Activated CD4-positive, alpha-beta memory T cell treated with anti-CD3 and anti-CD28 coated beads, Interleukin-2, amount 10 ng/mL, durations not matched to agents 7 days and 5 days (primary cell): ENCODE results near the gene LCN6. TPM values are rescaled to one million over a fixed set of nuclear protein-coding genes. Genes with fewer than 3 reads are reported as not detected.
"Not testable (repeated sequence)": the region's sequence is repeated elsewhere in the genome, so short reads cannot be mapped to it uniquely, and the experiment has no call there.

Source experiments
- CTCF ChIA-PET: fragments of 350-600 bp; sonication (Branson Sonifier 250); formaldehyde crosslinking; loops from one replicate; lab custom pipeline; 2021; ENCODE audit warnings: antibody characterized with exemption, inconsistent platforms; lab: Charles Lee
- POLR2A ChIA-PET: fragments of 350-600 bp; sonication (Branson Sonifier 250); formaldehyde crosslinking; loops from one replicate; lab custom pipeline; 2021; ENCODE audit warnings: antibody characterized with exemption; lab: Charles Lee
- DNase-seq: peaks from one replicate; pipeline ENCODE4 v3.0.0-alpha.2; 2020
- H3K27ac Mint-ChIP-seq: one replicate; pipeline ENCODE4 v1.8.0; 2021; ENCODE audit warnings: mild to moderate bottlenecking, mixed read lengths
- H3K27me3 Mint-ChIP-seq: one replicate; pipeline ENCODE4 v1.8.0; 2021; ENCODE audit warnings: mixed read lengths
- H3K36me3 Mint-ChIP-seq: one replicate; pipeline ENCODE4 v1.8.0; 2021; ENCODE audit warnings: low read depth, mixed read lengths
- H3K4me1 Mint-ChIP-seq: one replicate; pipeline ENCODE4 v1.8.0; 2021; ENCODE audit warnings: mixed read lengths
- H3K4me3 Mint-ChIP-seq: one replicate; pipeline ENCODE4 v1.8.0; 2021; ENCODE audit warnings: mild to moderate bottlenecking, mixed read lengths
- H3K9me3 Mint-ChIP-seq: one replicate; pipeline ENCODE4 v1.8.0; 2021; ENCODE audit warnings: mixed read lengths
- total RNA-seq, 2 experiments: library from RNA; stranded (reverse); gene quantifications; one replicate each; pipeline ENCODE4 v1.2.3, GENCODE V29; 2021

The LCN6 gene
- total RNA-seq, 2 experiments from 2014 or later, result 0.40 TPM; not detected in 1

DNA sequence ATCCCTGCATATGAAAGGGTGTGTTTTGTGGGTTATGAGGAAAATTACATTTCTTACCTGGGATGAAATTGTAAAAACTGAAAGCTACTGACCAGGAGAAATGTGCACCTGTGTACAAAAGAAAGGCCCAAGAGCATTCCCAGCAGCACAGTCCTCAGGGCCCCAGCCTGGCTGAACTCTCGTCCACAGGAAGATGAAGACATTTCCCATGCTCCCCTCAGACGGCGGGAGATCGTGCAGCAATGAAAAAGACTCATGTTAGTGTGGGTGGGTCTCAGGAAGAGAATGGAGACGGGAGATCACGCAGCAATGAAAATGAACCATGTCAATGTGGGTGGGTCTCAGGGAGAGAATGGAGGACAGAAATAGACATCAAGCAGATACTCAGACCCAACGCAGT lies 28.6 kb upstream of the LCN6 start:
- Mint-ChIP-seq H3K36me3 (peaks cover 7% of the 10 kb centered on the region), H3K4me1 (peaks cover 6% of the 10 kb centered on the region), H3K4me3 (no peak overlapping the region), H3K27ac (no peak overlapping the region), H3K9me3 (peaks cover 12% of the 10 kb centered on the region), H3K27me3 (peaks cover 38% of the 10 kb centered on the region)
- no peak for DNase-seq
- POLR2A ChIA-PET, result interaction anchor here (0.8 to 1.1 kb wide), 2 partner anchors 11 to 47 kb away, joined by 3 read pairs; no protein-coding TSS in a partner anchor
- CTCF ChIA-PET, result interaction anchor here (1.0 to 4.9 kb wide), 4 partner anchors 10 to 355 kb away, joined by 3 to 22 read pairs (median 12); partner anchors contain the start of gene AJM1

DNA sequence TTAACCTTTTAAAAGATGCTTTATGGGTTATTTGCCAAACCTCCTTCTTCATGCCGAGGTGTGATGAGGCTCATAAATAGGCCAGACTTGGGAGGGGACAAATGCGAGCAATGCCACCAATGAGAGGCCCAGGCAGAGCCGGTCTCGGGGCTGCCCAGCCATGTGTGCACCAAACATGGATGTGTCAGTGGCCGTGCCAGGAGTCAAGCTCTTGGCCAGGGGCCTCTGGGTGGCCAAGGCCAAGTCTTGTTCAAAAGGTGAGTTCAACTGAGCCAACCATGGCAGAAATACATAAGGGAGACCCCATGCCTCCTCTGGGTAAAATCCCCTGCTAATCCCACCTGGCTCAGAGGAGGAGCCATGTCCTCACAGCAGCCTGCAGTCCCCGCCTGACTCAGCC lies 26.9 kb upstream of the LCN6 start:
- no peak overlapping the region for H3K4me3 Mint-ChIP-seq
- no peak for DNase-seq
- H3K27ac Mint-ChIP-seq, result no peak overlapping the region
- ChIA-PET CTCF (interaction anchor here (4.9 kb wide), 1 partner anchor 12 kb away, joined by 22 read pairs; no protein-coding TSS in a partner anchor), POLR2A (interaction anchor here (1.2 kb wide), 1 partner anchor 24 kb away, joined by 3 read pairs; no protein-coding TSS in a partner anchor)
- peaks cover 7% of the 10 kb centered on the region for H3K36me3 Mint-ChIP-seq
- peaks cover 28% of the 10 kb centered on the region for H3K27me3 Mint-ChIP-seq
- H3K9me3 Mint-ChIP-seq, result peaks cover 12% of the 10 kb centered on the region
- H3K4me1 Mint-ChIP-seq, result peaks cover 6% of the 10 kb centered on the region

DNA sequence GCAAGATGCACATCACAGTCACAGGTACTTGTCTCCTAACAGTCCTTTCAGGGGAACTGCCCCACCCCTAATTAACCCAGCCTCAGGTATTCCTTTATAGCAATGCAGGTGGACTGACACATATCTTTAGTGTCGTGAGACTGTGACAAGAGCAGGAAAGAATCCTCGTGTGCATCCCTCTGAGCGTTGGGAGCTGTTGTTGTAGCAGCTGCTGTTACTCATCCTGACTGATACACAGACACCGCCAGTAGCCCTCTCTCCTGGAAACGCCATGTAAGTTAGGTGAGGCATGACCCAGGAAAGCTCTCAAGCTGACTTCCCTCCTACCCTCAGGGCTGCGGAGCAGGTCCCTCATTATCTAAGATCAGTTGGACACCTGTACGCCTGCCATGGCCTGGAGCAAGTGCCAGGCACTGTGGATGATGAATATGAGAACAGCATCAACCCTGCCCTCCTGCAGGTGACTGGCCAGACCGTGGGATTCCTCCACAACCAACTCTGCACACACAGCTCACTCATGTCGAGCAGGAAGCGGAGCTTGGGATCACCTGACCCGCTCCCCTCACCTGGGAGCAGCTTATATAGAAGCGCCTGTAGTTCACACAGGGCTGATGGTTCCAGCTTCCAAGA lies 26.2 kb upstream of the LCN6 start:
- Mint-ChIP-seq H3K27me3 (peaks cover 22% of the 10 kb centered on the region), H3K9me3 (peaks cover 12% of the 10 kb centered on the region), H3K27ac (no peak overlapping the region), H3K36me3 (peaks cover 7% of the 10 kb centered on the region), H3K4me3 (no peak overlapping the region), H3K4me1 (peaks cover 8% of the 10 kb centered on the region)
- CTCF ChIA-PET, result interaction anchor here (4.9 kb wide), 1 partner anchor 13 kb away, joined by 22 read pairs; no protein-coding TSS in a partner anchor
- POLR2A ChIA-PET, result interaction anchor here (1.2 to 1.9 kb wide), 2 partner anchors 13 to 23 kb away, joined by 3 to 4 read pairs; no protein-coding TSS in a partner anchor
- DNase-seq, result no peak

DNA sequence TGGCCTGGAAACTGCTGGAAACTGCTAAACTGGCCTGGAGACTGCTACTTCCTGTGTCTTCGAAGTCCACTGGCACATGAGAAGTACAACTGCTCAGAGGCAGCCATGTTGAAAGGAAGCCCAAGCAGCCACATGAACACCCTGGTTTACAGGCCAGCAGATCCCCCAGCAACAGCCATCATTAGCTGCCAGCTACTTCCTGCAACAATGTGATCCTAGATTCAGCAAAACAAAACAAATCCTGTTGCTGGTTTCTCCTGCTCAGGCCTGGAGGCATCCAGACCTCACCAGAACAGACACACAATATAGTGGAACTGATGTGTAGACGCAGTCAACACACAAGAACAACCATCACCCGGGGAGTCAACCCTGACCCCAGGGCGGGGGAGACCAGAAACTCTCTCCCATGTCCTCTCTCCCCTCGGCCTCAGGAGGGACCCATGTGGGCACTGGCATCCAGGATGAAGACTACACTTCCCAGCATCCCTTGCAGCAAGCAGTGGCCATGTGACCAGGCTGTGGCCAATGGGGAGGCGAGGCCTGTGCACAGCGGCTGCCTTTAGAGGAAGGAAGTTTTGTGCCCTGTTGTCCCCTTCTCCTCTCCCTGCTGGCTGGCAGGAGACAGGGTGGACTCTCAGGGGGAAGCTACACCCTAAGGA lies 25.2 kb upstream of the LCN6 start:
- CTCF ChIA-PET, result no interaction called here
- peaks cover 7% of the 10 kb centered on the region for H3K36me3 Mint-ChIP-seq
- peaks cover 12% of the 10 kb centered on the region for H3K9me3 Mint-ChIP-seq

DNA sequence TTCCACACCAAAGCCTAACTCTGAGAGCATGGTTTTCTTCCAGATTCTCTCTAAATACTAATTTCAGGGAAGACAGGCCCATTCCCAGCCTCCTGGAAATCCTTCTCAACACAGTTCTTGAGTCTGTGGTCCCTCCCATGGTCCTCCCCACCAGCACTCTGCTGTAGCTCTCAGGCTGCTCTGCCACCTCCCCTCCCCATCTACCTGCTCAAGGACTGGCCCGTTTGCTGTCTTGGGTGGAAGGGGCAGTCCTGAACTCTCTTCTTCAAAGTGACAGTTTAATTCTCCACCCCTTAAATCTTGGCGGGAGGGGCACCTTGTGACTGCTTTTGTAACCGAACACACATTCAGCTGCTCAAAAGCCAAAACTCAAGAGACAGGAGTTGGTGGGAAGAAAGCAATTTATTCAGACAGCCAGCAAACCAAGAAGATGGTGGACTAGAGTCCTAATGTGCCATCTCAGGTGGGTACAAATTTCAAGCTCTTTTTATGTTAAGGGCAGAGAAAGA lies 23.6 kb upstream of the LCN6 start:
- H3K27me3 Mint-ChIP-seq, result peaks cover 10% of the 10 kb centered on the region
- DNase-seq, result no peak
- POLR2A ChIA-PET, result no interaction called here
- no peak overlapping the region for H3K4me3 Mint-ChIP-seq
- H3K9me3 Mint-ChIP-seq, result peaks cover 12% of the 10 kb centered on the region
- no peak overlapping the region for H3K27ac Mint-ChIP-seq
- CTCF ChIA-PET, result no interaction called here
- H3K4me1 Mint-ChIP-seq, result peaks cover 10% of the 10 kb centered on the region
- peaks cover 7% of the 10 kb centered on the region for H3K36me3 Mint-ChIP-seq

More for the DNA sequence above, 25.2 kb upstream of the LCN6 start:
- peaks cover 14% of the 10 kb centered on the region for H3K27me3 Mint-ChIP-seq
- POLR2A ChIA-PET, result interaction anchor here (1.9 kb wide), 1 partner anchor 12 kb away, joined by 4 read pairs; no protein-coding TSS in a partner anchor
- peaks cover 8% of the 10 kb centered on the region for H3K4me1 Mint-ChIP-seq
- no peak overlapping the region for H3K4me3 Mint-ChIP-seq
- H3K27ac Mint-ChIP-seq, result no peak overlapping the region
- peak; percentile 29 for DNase-seq

DNA sequence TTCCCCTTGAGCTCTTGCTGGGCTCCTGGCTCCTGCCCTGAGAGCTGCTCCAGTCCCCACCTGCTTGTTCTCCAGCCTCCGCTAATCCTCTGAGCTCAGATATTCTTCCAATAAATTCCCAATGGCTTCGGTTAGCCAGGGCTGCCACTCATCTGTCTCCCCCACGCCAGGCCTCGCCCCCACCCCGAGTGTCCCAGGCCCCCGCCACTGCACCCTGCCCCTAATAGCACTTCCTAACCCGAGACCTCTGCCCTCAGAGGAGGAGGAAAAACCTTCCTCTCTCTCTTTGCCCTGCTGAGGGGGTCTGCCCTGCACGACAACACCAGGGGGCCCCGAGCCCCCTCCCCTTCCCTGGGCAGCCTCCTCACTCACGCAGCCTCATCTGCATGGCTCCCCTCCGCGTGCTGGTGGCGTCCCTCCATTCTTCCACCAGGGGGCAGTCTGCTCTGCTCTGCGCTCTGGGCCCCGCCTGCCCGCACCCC lies 21.4 kb upstream of the LCN6 start:
- peaks cover 16% of the 10 kb centered on the region for H3K4me1 Mint-ChIP-seq
- H3K4me3 Mint-ChIP-seq, result no peak overlapping the region
- no peak overlapping the region for H3K27ac Mint-ChIP-seq
- H3K36me3 Mint-ChIP-seq, result peaks cover 7% of the 10 kb centered on the region
- ChIA-PET POLR2A (no interaction called here), CTCF (interaction anchor here (0.6 kb wide), 1 partner anchor 11 kb away, joined by 3 read pairs; no protein-coding TSS in a partner anchor)
- DNase-seq, result peak; percentile 63
- peaks cover 10% of the 10 kb centered on the region for H3K27me3 Mint-ChIP-seq
- H3K9me3 Mint-ChIP-seq, result peaks cover 12% of the 10 kb centered on the region

DNA sequence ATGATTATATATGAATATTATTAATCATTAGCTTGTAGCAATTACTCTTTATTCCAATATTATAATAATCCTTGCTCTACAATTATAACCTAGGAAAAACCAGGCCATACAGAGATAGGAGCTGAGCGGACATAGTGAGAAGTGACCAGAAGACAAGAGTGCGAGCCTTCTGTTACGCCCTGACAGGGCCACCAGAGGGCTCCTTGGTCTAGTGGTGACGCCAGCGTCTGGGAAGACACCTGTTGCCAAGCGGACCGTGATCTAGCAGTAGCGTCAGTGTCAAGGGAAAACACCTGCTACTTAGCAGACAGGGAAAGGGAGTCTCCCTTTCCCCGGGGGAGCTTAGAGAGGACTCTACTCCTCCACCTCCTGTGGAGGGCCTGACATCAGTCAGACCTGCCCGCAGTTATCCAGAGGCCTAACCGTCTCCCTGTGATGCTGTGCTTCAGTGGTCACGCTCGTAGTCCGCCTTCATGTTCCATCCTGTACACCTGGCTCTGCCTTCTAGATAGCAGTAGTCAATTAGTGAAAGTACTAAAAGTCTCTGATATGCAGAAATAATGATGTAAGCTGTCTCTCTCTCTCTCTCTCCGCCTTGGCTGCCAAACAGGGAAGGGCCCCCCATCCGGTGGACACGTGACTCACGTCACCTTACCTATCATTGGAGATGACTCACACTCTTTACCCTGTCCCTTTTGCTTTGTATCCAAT lies 18.2 kb upstream of the LCN6 start:
- H3K4me1 Mint-ChIP-seq, result peaks cover 12% of the 10 kb centered on the region
- ChIA-PET CTCF (interaction anchor here (1.0 to 3.8 kb wide), 5 partner anchors 12 to 27 kb away, joined by 3 to 20 read pairs (median 4); no protein-coding TSS in a partner anchor), POLR2A (interaction anchor here (1.0 to 1.1 kb wide), 2 partner anchors 11 to 29 kb away, joined by 3 read pairs; partner anchors contain the start of gene CCDC183)
- H3K27me3 Mint-ChIP-seq, result peaks cover 10% of the 10 kb centered on the region
- not testable (repeated sequence) for H3K4me3 Mint-ChIP-seq, H3K9me3 Mint-ChIP-seq, H3K36me3 Mint-ChIP-seq, H3K27ac Mint-ChIP-seq
- DNase-seq, result peak; percentile 62

DNA sequence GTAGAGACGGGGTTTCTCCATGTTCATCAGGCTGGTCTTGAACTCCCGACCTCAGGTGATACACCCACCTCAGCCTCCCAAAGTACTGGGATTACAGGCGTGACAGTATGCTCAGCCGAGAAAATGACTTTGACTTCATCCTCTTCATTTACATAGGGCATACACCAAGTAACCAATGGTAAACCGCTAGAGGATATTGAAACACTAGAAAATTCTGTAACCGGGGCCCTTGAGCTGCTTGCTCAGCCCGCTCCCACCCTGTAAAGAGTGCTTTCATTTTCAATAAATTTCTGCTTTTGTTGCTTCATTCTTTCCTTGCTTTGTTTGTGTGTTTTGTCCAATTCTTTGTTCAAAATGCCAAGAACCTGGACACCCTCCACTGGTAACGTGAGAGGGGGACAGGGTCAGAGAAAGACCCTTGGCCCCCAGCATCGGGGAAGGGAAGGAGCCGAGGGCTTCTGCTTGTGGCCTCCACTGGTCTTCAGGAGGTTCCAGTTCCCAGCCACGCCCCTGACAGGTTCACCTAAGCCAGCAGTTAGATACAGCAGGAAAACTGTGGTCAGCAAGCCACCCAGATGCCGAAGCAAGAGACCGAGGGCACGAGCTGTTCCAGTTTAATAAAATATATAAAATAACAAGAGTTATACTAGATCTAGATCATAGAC lies 17.6 kb upstream of the LCN6 start:
- POLR2A ChIA-PET, result interaction anchor here (1.0 kb wide), 1 partner anchor 12 kb away, joined by 3 read pairs; no protein-coding TSS in a partner anchor
- H3K27me3 Mint-ChIP-seq, result peaks cover 10% of the 10 kb centered on the region
- peaks cover 12% of the 10 kb centered on the region for H3K4me1 Mint-ChIP-seq
- CTCF ChIA-PET, result interaction anchor here (1.0 to 3.8 kb wide), 5 partner anchors 13 to 28 kb away, joined by 3 to 20 read pairs (median 4); no protein-coding TSS in a partner anchor
- H3K36me3 Mint-ChIP-seq, H3K27ac Mint-ChIP-seq, H3K4me3 Mint-ChIP-seq, H3K9me3 Mint-ChIP-seq, DNase-seq: not testable (repeated sequence)

DNA sequence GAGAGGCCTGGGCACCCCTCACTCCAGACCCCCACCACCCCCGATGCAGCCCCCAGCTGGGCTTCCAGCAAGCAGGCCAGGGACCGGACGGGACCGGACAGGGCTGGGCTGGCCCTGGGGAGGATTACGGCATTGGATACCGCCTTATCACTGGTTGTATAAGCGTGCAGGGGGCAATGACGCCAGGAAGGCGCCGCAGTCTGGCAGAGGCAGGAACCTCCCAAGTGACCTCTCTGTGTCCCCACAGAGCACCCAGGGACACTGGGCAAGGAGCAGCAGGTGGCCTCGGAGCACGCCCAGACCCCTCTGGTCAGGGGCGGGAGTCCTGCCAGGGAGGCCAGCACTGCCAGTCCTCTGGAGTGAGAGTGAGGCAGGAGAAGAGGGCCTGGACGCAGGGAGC lies 16.7 kb upstream of the LCN6 start:
- CTCF ChIA-PET, result no interaction called here
- Mint-ChIP-seq H3K9me3 (no peaks in the 10 kb centered on the region), H3K4me1 (peaks cover 14% of the 10 kb centered on the region), H3K27ac (no peak overlapping the region), H3K4me3 (no peak overlapping the region), H3K36me3 (no peaks in the 10 kb centered on the region), H3K27me3 (peaks cover 10% of the 10 kb centered on the region)
- POLR2A ChIA-PET, result no interaction called here
- no peak for DNase-seq

DNA sequence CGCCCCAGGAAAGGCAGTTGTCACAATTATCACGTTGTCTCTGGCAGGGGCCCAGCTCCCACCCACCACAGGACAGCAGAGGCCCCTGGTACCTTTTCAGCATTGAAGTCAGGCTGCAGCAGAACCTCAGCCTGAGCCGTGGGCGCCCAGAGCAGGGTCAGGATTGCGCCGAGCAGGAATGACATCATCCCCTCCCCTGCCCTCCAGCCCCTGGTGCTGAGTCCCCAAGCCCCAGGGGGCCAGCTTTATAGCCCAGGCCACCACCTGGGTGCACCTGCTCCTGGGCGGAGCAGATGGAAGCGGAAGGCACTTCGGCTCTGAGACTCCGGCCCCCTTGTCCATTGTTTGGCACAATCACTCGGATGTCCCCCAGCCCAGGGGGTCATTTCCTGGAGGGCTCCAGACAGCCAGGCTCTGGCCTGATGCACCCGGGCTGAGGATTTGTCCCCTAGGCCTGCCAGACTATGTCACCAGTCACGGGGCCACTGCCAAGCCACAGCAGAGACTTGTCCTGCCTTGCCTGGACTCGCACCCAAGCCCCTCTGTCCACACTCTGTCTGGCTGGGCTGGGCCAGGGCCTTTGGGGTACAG lies 16.1 kb upstream of the LCN6 start, which contains the start of gene LCN15:
Gene LCN15, minus strand, starts transcription at position 218 of the 591 bp plus-strand sequence. Its CDS starts 30 bp downstream, at position 188.
- POLR2A ChIA-PET, result no interaction called here
- CTCF ChIA-PET, result no interaction called here

DNA sequence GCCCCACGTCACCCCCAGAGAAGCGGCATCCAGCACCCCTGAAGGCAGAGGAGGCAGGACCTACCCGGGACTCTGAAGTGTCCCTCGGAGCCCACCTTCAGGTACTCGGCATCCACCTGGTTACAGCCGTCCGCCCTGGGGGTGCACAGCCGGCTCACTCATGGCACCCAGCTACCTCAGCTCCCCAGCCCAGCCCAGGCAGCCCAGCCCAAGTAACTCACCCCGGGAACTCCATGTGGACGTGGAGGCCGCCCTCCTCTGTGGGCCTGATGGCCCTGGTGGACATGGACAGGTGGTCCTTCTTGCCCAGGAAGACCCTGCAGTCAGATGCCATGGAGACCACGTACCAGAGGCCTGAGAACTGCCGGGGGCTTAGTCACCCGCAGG lies 15.3 kb upstream of the LCN6 start:
- H3K27ac Mint-ChIP-seq, result no peak overlapping the region
- no peaks in the 10 kb centered on the region for H3K9me3 Mint-ChIP-seq
- peaks cover 10% of the 10 kb centered on the region for H3K27me3 Mint-ChIP-seq
- no peak for DNase-seq
- CTCF ChIA-PET, result no interaction called here
- no peaks in the 10 kb centered on the region for H3K36me3 Mint-ChIP-seq
- POLR2A ChIA-PET, result interaction anchor here (0.9 kb wide), 1 partner anchor 35 kb away, joined by 3 read pairs; no protein-coding TSS in a partner anchor
- peaks cover 12% of the 10 kb centered on the region for H3K4me1 Mint-ChIP-seq
- no peak overlapping the region for H3K4me3 Mint-ChIP-seq

More for the DNA sequence above, 16.1 kb upstream of the LCN6 start, which contains the start of gene LCN15:
- Mint-ChIP-seq H3K27ac (no peak within 1 kb of the TSS), H3K36me3 (no peaks in the 10 kb centered on the region), H3K4me1 (peaks cover 12% of the 10 kb centered on the region), H3K27me3 (peaks cover 10% of the 10 kb centered on the region), H3K9me3 (no peaks in the 10 kb centered on the region), H3K4me3 (no peak within 1 kb of the TSS)
- DNase-seq, result no peak
